GM23248 (cell line): ENCODE measurements around the gene HAGHL. TPM values are rescaled to one million over a fixed set of nuclear protein-coding genes. Genes with fewer than 3 reads are reported as not detected.
A peak's percentile ranks its signal among the peaks of the same experiment; 100 is the strongest.

ENCODE experiments used
- DNase-seq: peaks from one replicate; pipeline ENCODE4 v3.0.0-alpha.2; 2015
- H2AFZ ChIP-seq: fragments of 200-600 bp; sonication (generic); 2 replicates; pipeline ENCODE4 v1.6.1; 2016; ENCODE audit warnings: antibody characterized with exemption
- H3F3A ChIP-seq: fragments of 200-600 bp; sonication (generic); 2 replicates; pipeline ENCODE4 v1.6.1; 2016; ENCODE audit warnings: mild to moderate bottlenecking, antibody characterized with exemption, mixed run types; ENCODE audit not compliant: insufficient read depth
- H3K27ac ChIP-seq: fragments of 200-600 bp; sonication (generic); 2 replicates; pipeline ENCODE4 v1.5.1; 2016; ENCODE audit warnings: mild to moderate bottlenecking
- H3K27me3 ChIP-seq: fragments of 200-600 bp; sonication (generic); replicated peaks from 2 replicates; pipeline ENCODE4 v1.6.1; 2016; ENCODE audit warnings: mild to moderate bottlenecking; ENCODE audit not compliant: insufficient read depth
- H3K36me3 ChIP-seq: fragments of 200-600 bp; sonication (generic); 2 replicates; pipeline ENCODE4 v1.6.1; 2016; ENCODE audit warnings: low read depth, mild to moderate bottlenecking
- H3K4me1 ChIP-seq: fragments of 200-600 bp; sonication (generic); 2 replicates; pipeline ENCODE4 v1.6.1; 2016; ENCODE audit warnings: mild to moderate bottlenecking; ENCODE audit not compliant: insufficient read depth
- H3K4me2 ChIP-seq: fragments of 200-600 bp; sonication (generic); one replicate; pipeline ENCODE4 v1.6.1; 2016; ENCODE audit warnings: mild to moderate bottlenecking; ENCODE audit not compliant: unreplicated experiment
- H3K4me3 ChIP-seq: fragments of 200-600 bp; sonication (generic); 2 replicates; pipeline ENCODE4 v1.5.1; 2016; ENCODE audit warnings: mild to moderate bottlenecking
- H3K79me2 ChIP-seq: fragments of 200-600 bp; sonication (generic); 2 replicates; pipeline ENCODE4 v1.6.1; 2016; ENCODE audit warnings: mild to moderate bottlenecking; ENCODE audit not compliant: insufficient read depth
- H3K9ac ChIP-seq: fragments of 200-600 bp; sonication (generic); 2 replicates; pipeline ENCODE4 v1.6.1; 2016; ENCODE audit warnings: mild to moderate bottlenecking
- H3K9me2 ChIP-seq: fragments of 200-600 bp; sonication (generic); 2 replicates; pipeline ENCODE4 v1.6.1; 2016; ENCODE audit warnings: mixed run types, mild to moderate bottlenecking, moderate library complexity; ENCODE audit not compliant: insufficient read depth
- H3K9me3 ChIP-seq: fragments of 200-600 bp; sonication (generic); one replicate; pipeline ENCODE4 v1.6.1; 2017; ENCODE audit warnings: low read depth
- H4K20me1 ChIP-seq: fragments of 200-600 bp; sonication (generic); 2 replicates; pipeline ENCODE4 v1.6.0; 2016; ENCODE audit not compliant: insufficient read depth
- EZH2 ChIP-seq: fragments of 200-600 bp; sonication (generic); IDR thresholded peaks from 2 replicates; pipeline ENCODE4 v1.6.1; 2018; ENCODE audit warnings: antibody characterized with exemption, mild to moderate bottlenecking; ENCODE audit not compliant: insufficient read depth, poor library complexity, severe bottlenecking
- EZH2phosphoT487 ChIP-seq: fragments of 200-600 bp; sonication (generic); IDR thresholded peaks from 2 replicates; pipeline ENCODE4 v1.6.1; 2018; ENCODE audit warnings: antibody characterized with exemption, moderate library complexity, mild to moderate bottlenecking, low read depth; ENCODE audit not compliant: insufficient read depth
- WGBS, 2 experiments: methylation state at CpG; one replicate each; pipeline ENCODE4 v1.1.6; 2015 to 2017; ENCODE audit warnings: low lambda C conversion rate in 2 of 2, low coverage in 1 of 2; ENCODE audit errors: missing lambda C conversion rate in 2 of 2; 5-methylcytosine and 5-hydroxymethylcytosine counted together
- in situ Hi-C: fragments of 300-500 bp; cut with MboI; formaldehyde crosslinking; loops from 2 replicates; pipeline ENCODE4 v1.15.0; 2020
- polyA plus RNA-seq: library from polyadenylated mRNA; unstranded; fragments of >200 nt; fragmentation: Nextera tagmentation; extraction: Ambion mirVana; gene quantifications from 2 replicates; pipeline ENCODE4 v1.2.1, GENCODE V29; 2016
- total RNA-seq: library from RNA; depleted of rRNA; stranded (reverse); fragments of >200 nt; shearing (Covaris generic); gene quantifications from 2 replicates; pipeline ENCODE4 v1.2.3, GENCODE V29; 2014

The HAGHL gene
- total and polyA plus RNA-seq, 2 experiments from 2014 or later, result 7.8 to 64.8 TPM

DNA sequence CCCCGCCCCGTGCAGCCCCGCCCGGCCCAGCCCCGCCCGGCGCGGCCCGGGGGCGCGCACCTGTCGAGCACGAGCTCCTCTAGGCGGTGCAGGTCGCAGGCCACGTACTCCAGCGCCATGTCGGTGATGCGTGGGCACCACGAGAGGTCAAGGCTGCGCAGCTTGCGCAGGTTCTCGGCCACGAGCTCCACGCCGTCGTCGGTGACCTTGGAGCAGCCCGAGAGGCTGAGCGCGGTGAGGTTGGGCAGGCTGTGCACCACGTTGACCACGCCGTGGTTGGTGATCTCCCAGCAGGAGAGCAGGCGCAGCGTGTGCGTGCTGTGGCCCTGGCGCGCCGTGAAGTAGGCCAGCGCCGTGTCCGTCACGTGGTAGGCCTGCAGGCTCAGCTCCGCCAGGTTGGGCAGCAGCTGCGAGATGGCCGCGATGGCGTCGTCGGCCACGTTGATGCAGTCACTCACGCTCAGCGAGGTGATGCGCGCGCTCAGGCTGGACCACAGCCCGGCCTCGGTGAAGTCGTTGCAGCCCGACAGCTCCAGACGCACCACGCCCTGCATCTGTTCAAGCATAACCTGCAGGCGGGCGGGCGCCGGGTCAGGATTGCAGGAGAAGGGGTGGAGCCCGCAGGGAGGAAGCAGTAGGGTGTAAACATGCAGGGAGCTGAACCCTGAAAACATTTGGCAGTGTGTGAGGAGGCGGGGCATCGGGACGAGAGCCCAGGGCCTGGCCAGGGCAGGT lies 31.4 kb upstream of the HAGHL start:
- Histone ChIP-seq H3K4me1 (peaks cover 1% of the 10 kb centered on the region; the same call in 1 of the 2 replicates), H3K4me2 (no peak overlapping the region), H4K20me1 (no peaks in the 10 kb centered on the region), H3K9me3 (no peaks in the 10 kb centered on the region), H3K9me2 (no peaks in the 10 kb centered on the region), H3K27me3 (peaks cover 19% of the 10 kb centered on the region), H3K9ac (no peak overlapping the region), H3F3A (no peaks in the 10 kb centered on the region), H3K4me3 (no peak overlapping the region), H3K36me3 (no peaks in the 10 kb centered on the region), H2AFZ (no peak overlapping the region), H3K27ac (no peak overlapping the region), H3K79me2 (no peaks in the 10 kb centered on the region)
- TF ChIP-seq EZH2 (no peak), EZH2phosphoT487 (no peak)
- 4 to 5% methylated on average over 61 to 64 of the region's 71 CpGs for WGBS, 2 experiments
- in situ Hi-C loops, result no loop called here
- DNase-seq, result peak; percentile 58

GRCh38 chr16:698911-699671 lies 27.8 kb upstream of the HAGHL start:
- Histone ChIP-seq H2AFZ (no peak overlapping the region), H3K27me3 (peaks cover 45% of the 10 kb centered on the region), H4K20me1 (no peaks in the 10 kb centered on the region), H3K4me1 (no peaks in the 10 kb centered on the region), H3K27ac (no peak overlapping the region), H3K36me3 (no peaks in the 10 kb centered on the region), H3K4me2 (no peak overlapping the region), H3K9me3 (no peaks in the 10 kb centered on the region), H3F3A (no peaks in the 10 kb centered on the region), H3K9ac (no peak overlapping the region), H3K9me2 (no peaks in the 10 kb centered on the region), H3K4me3 (no peak overlapping the region), H3K79me2 (no peaks in the 10 kb centered on the region)
- DNase-seq, result no peak
- in situ Hi-C loops, result no loop called here
- TF ChIP-seq EZH2, result no peak
- no peak for TF ChIP-seq EZH2phosphoT487
- WGBS, 2 experiments, result 56 to 58% methylated on average over 18 to 19 of the region's 19 CpGs

- in situ Hi-C loops, result no loop called here
- no peak overlapping the region for H3K4me3 ChIP-seq
- TF ChIP-seq EZH2 (no peak), EZH2phosphoT487 (no peak)
- no peaks in the 10 kb centered on the region for H3K36me3 ChIP-seq
- no peaks in the 10 kb centered on the region for H3K9me2 ChIP-seq
- no peak overlapping the region for H2AFZ ChIP-seq
- DNase-seq, result peak; percentile 42
- no peak overlapping the region for H3K9ac ChIP-seq
- H3K4me1 ChIP-seq, result no peaks in the 10 kb centered on the region
- no peaks in the 10 kb centered on the region for H4K20me1 ChIP-seq
- peaks cover 38% of the 10 kb centered on the region for H3K27me3 ChIP-seq
- H3K27ac ChIP-seq, result no peak overlapping the region
- H3K9me3 ChIP-seq, result no peaks in the 10 kb centered on the region
- H3K4me2 ChIP-seq, result no peak overlapping the region
- no peaks in the 10 kb centered on the region for H3F3A ChIP-seq
- WGBS, 2 experiments, result 4 to 7% methylated on average over 28 to 67 of the region's 76 CpGs
- no peaks in the 10 kb centered on the region for H3K79me2 ChIP-seq
These were observed 26.0 kb upstream of the HAGHL start for GRCh38 chr16:700684-701584.

DNA sequence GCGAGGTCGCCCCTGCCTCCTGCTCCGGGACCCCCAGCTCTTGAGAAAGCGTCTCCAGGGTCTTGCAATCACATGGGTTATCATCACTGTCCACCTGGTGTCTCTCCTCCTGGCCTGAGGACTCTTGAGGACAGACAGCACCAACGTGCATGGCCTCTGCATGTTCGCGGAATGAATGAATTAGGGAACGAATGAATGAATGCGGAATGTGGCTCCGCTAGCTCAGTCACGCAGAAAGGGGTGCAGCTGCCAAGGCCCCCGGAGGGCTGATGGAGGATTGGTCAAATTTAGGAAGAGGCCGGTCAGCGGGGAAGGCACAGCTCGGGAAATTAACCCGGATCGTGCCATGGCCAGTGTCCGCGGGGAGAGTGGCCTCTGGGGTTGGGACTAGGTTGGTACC lies 24.6 kb upstream of the HAGHL start:
- Histone ChIP-seq H3K9me2 (no peaks in the 10 kb centered on the region), H3K36me3 (no peaks in the 10 kb centered on the region), H3K9ac (no peak overlapping the region), H3K4me1 (no peaks in the 10 kb centered on the region), H3K79me2 (no peaks in the 10 kb centered on the region), H3K4me3 (no peak overlapping the region), H3F3A (no peaks in the 10 kb centered on the region), H3K27me3 (peaks cover 34% of the 10 kb centered on the region), H3K4me2 (no peak overlapping the region), H2AFZ (no peak overlapping the region), H4K20me1 (no peaks in the 10 kb centered on the region), H3K9me3 (no peaks in the 10 kb centered on the region), H3K27ac (no peak overlapping the region)
- no peak for DNase-seq
- WGBS, 2 experiments, result 72 to 80% methylated on average over 19 of the region's 19 CpGs
- in situ Hi-C loops, result no loop called here
- no peak for TF ChIP-seq EZH2
- no peak for TF ChIP-seq EZH2phosphoT487
